Osteoblast (primary cell): Measurements from ENCODE around the gene TSPAN5. TPM values are rescaled to one million over a fixed set of nuclear protein-coding genes. Genes with fewer than 3 reads are reported as not detected.

Experiments
- DNase-seq: peaks from one replicate; pipeline ENCODE4 v3.0.0; 2011; ENCODE audit warnings: low spot score, mixed read lengths; ENCODE audit not compliant: insufficient read length; ENCODE audit errors: missing footprints
- H2AFZ ChIP-seq: 2 replicates; pipeline ENCODE4 v1.6.0; 2011; ENCODE audit warnings: mild to moderate bottlenecking, low read length
- H3K27ac ChIP-seq: 2 replicates; pipeline ENCODE4 v1.5.1; 2011; ENCODE audit warnings: mild to moderate bottlenecking, low read depth, low read length, moderate library complexity
- H3K27me3 ChIP-seq: 2 replicates; pipeline ENCODE4 v1.6.0; 2012; ENCODE audit warnings: mild to moderate bottlenecking, control low read depth, inconsistent platforms, low read length, moderate library complexity; ENCODE audit not compliant: insufficient read depth
- H3K36me3 ChIP-seq: 2 replicates; pipeline ENCODE4 v1.5.1; 2011; ENCODE audit warnings: mild to moderate bottlenecking, low read length, control low read depth, moderate library complexity; ENCODE audit not compliant: insufficient read depth
- H3K4me1 ChIP-seq: 2 replicates; pipeline ENCODE4 v1.5.1; 2011; ENCODE audit warnings: mild to moderate bottlenecking, low read length, control low read depth, moderate library complexity; ENCODE audit not compliant: insufficient read depth
- H3K4me2 ChIP-seq: 2 replicates; pipeline ENCODE4 v1.6.0; 2011; ENCODE audit warnings: mild to moderate bottlenecking, low read length; ENCODE audit not compliant: insufficient read depth
- H3K4me3 ChIP-seq: fragments of 200-600 bp; sonication (generic); 3 replicates; pipeline ENCODE4 v1.5.1; 2012; ENCODE audit warnings: mild to moderate bottlenecking, low read length, inconsistent platforms; ENCODE audit not compliant: insufficient read depth
- H3K79me2 ChIP-seq: 2 replicates; pipeline ENCODE4 v1.6.0; 2012; ENCODE audit warnings: mild to moderate bottlenecking, low read length, control low read depth, inconsistent platforms; ENCODE audit not compliant: insufficient read depth
- H3K9me3 ChIP-seq: 2 replicates; pipeline ENCODE4 v1.5.1; 2011; ENCODE audit warnings: low read depth, low read length, control low read depth
- H4K20me1 ChIP-seq: 2 replicates; pipeline ENCODE4 v1.6.0; 2012; ENCODE audit warnings: mild to moderate bottlenecking, low read length, control low read depth; ENCODE audit not compliant: insufficient read depth
- total RNA-seq: library from RNA; depleted of rRNA; stranded (reverse); fragments of >200 nt; gene quantifications from 2 replicates; pipeline ENCODE4 v1.2.3, GENCODE V29; 2012
- TF ChIP-seq, protein P1 (sequence below): IDR thresholded peaks from 2 replicates; pipeline ENCODE4 v1.5.1; 2011; ENCODE audit warnings: mild to moderate bottlenecking, low read depth, low read length, moderate library complexity; ENCODE audit errors: extremely low read depth

The TSPAN5 gene
- total RNA-seq, 1 donor = 36.9 TPM

DNA sequence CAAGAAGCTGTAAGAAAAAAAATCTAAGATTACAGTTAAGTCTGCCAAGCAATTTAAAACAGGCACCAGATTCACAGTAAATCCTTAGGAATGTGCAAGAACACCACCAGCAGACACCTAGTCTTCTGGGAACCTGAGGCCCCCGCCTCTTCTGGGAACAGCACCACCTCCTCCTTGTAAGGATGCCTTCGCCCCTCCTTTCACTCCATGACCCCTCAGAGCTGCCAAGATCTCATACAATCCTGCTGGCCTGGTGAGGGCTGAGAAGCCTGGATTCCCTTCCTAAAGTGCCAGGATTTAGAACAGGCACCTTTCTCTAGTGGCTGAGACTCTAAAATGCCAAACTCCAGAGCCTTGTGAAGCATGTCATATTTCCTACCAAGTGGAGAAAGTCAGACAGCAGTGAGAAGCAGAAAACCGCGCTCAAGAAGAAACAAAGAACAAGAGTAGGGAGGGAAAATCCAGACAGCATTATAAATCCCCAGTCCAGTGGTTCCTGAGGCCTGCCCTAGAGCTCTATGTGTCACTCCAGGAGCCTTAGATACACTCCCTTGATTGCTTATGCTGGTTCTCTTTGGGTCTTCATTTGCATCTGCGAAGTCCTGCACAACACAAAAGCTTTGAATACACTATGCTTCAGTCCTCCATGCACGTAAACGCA lies 166.4 kb downstream of the TSPAN5 start:
- H4K20me1 ChIP-seq = no peaks in the 10 kb centered on the region
- H3K27ac ChIP-seq = peak overlapping the region; percentile 50
- peaks cover 56% of the 10 kb centered on the region for H3K79me2 ChIP-seq
- H3K27me3 ChIP-seq = no peaks in the 10 kb centered on the region
- H3K36me3 ChIP-seq = no peaks in the 10 kb centered on the region
- H2AFZ ChIP-seq = no peak overlapping the region
- no peak for DNase-seq
- peak overlapping the region; percentile 10 for H3K4me2 ChIP-seq
- no peaks in the 10 kb centered on the region for H3K9me3 ChIP-seq
- H3K4me3 ChIP-seq = no peak overlapping the region
- peaks cover 23% of the 10 kb centered on the region for H3K4me1 ChIP-seq
- TF ChIP-seq, protein P1, sequence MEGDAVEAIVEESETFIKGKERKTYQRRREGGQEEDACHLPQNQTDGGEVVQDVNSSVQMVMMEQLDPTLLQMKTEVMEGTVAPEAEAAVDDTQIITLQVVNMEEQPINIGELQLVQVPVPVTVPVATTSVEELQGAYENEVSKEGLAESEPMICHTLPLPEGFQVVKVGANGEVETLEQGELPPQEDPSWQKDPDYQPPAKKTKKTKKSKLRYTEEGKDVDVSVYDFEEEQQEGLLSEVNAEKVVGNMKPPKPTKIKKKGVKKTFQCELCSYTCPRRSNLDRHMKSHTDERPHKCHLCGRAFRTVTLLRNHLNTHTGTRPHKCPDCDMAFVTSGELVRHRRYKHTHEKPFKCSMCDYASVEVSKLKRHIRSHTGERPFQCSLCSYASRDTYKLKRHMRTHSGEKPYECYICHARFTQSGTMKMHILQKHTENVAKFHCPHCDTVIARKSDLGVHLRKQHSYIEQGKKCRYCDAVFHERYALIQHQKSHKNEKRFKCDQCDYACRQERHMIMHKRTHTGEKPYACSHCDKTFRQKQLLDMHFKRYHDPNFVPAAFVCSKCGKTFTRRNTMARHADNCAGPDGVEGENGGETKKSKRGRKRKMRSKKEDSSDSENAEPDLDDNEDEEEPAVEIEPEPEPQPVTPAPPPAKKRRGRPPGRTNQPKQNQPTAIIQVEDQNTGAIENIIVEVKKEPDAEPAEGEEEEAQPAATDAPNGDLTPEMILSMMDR = no peak

DNA sequence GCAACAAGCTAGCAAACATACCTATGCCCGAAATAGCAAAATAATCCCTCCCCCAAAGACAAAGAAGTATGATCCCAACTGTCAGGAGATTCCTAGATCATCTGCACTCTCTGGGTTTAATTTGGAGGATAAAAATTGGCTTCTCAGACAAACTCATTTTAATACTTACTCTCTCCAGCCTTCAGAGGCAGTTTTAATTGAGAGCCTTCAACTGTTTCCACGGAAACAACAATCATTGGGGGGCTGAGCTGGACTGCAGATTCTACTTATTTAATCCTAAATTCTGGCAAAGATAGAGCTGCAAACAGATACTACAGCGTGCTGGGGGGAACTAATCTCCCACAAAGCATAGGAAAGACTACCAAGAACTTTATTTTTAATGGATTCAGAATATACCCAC lies 168.2 kb downstream of the TSPAN5 start:
- TF ChIP-seq, protein P1 = no peak
- Histone ChIP-seq H3K27ac (no peak overlapping the region), H3K79me2 (peaks cover 58% of the 10 kb centered on the region), H3K36me3 (peaks cover 7% of the 10 kb centered on the region), H3K4me1 (peaks cover 19% of the 10 kb centered on the region), H3K4me2 (no peak overlapping the region), H3K9me3 (no peaks in the 10 kb centered on the region), H4K20me1 (no peaks in the 10 kb centered on the region), H3K4me3 (no peak overlapping the region), H3K27me3 (no peaks in the 10 kb centered on the region), H2AFZ (no peak overlapping the region)
- DNase-seq = no peak

DNA sequence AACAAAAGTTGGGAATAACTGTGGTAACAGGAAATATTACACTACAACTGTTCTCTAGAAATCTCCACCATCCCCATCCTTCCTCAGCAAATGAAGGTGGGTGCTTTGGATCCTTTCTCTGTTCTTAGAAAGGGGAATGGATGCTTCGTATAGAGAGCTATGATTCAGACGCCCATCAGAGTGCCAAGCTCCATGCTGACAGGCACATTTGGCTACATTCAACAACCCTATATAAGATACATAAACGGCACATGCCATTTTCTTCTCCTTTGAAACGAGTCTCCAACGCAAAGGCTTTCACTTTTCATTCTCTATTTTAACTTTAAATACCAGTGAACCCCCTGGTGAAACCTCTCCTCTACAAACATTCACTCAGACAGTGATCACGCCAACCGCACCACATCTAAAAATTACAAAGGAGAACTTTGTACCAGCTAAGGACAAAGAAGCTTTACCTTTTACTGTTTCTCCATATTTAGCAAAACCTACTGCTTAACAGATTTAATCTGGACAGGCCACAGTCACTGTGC lies 172.5 kb downstream of the TSPAN5 start:
- no peaks in the 10 kb centered on the region for H3K27me3 ChIP-seq
- no peak for DNase-seq
- peaks cover 21% of the 10 kb centered on the region for H3K4me1 ChIP-seq
- no peak overlapping the region for H3K4me3 ChIP-seq
- H2AFZ ChIP-seq = no peak overlapping the region
- H4K20me1 ChIP-seq = no peaks in the 10 kb centered on the region
- peaks cover 47% of the 10 kb centered on the region for H3K79me2 ChIP-seq
- no peaks in the 10 kb centered on the region for H3K9me3 ChIP-seq
- peak overlapping the region; percentile 11 for H3K27ac ChIP-seq
- peaks cover 10% of the 10 kb centered on the region for H3K36me3 ChIP-seq
- H3K4me2 ChIP-seq = no peak overlapping the region
- TF ChIP-seq, protein P1 = no peak

DNA sequence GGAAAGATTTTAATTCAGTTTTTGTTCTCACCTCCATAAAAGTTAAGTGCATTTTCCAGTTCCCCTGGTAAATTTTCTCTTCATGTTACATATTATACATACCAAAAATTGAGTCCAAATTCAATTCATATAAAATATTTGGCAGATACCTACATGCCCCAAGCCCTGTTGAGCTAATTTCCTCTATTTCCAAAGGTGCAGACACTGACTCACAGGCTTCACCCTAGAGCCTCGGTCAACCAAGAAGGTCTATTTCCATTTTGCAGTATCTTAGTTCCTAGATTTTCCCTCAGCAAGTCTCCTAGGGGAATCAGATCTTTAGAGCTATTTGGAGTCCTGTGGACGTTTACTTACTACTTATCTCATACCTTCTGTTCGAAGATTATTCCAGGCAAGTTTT lies 174.4 kb downstream of the TSPAN5 start:
- TF ChIP-seq, protein P1 = no peak
- H3K4me3 ChIP-seq = no peak overlapping the region
- H3K4me1 ChIP-seq = peaks cover 21% of the 10 kb centered on the region
- H3K27ac ChIP-seq = peak overlapping the region; percentile 73
- peak; percentile 50 for DNase-seq
- no peaks in the 10 kb centered on the region for H3K9me3 ChIP-seq
- peaks cover 10% of the 10 kb centered on the region for H3K36me3 ChIP-seq
- no peak overlapping the region for H3K4me2 ChIP-seq
- no peak overlapping the region for H2AFZ ChIP-seq
- H4K20me1 ChIP-seq = no peaks in the 10 kb centered on the region
- H3K79me2 ChIP-seq = peaks cover 41% of the 10 kb centered on the region
- H3K27me3 ChIP-seq = no peaks in the 10 kb centered on the region
